DOHH2 (cell line): Measurements from ENCODE around the gene SKAP1.

Source experiments
- CTCF ChIP-seq: fragments of 200-600 bp; sonication (generic); IDR thresholded peaks from one replicate; pipeline ENCODE4 v1.5.1; 2014; ENCODE audit warnings: antibody characterized with exemption, mild to moderate bottlenecking, low read depth, low read length; ENCODE audit not compliant: poor library complexity, severe bottlenecking
- EZH2phosphoT487 ChIP-seq: fragments of 200-600 bp; sonication (generic); IDR thresholded peaks from 2 replicates; pipeline ENCODE4 v1.6.1; 2017; ENCODE audit warnings: borderline replicate concordance, mild to moderate bottlenecking, antibody characterized with exemption, low read length, moderate library complexity, mixed read lengths

- no peak for TF ChIP-seq CTCF
- no peak for TF ChIP-seq EZH2phosphoT487
These were observed 29.2 kb upstream of the SKAP1 start for GRCh38 chr17:48459070-48459844.
